Activated CD4-positive, CD25-positive, alpha-beta regulatory T cell treated with anti-CD3 and anti-CD28 coated beads, Interleukin-2, amount 50 U/mL, for 72 hours (primary cell): ENCODE data around the gene CARMIL3.
A peak's percentile ranks its signal among the peaks of the same experiment; 100 is the strongest.
"Not testable (repeated sequence)": the region's sequence is repeated elsewhere in the genome, so short reads cannot be mapped to it uniquely, and the experiment has no call there.

Source experiments
- DNase-seq: peaks from one replicate; pipeline ENCODE4 v3.0.0; 2021

Gene CARMIL3

GRCh38 chr14:24098927-24099813, 47.4 kb downstream of the CARMIL3 start:
- DNase-seq, result no peak

- DNase-seq, result no peak
Measured at GRCh38 chr14:24100197-24100981, 48.6 kb downstream of the CARMIL3 start.

GRCh38 chr14:24100982-24101494, 49.2 kb downstream of the CARMIL3 start:
- no peak for DNase-seq

GRCh38 chr14:24102357-24103048, 50.7 kb downstream of the CARMIL3 start:
- no peak for DNase-seq

DNA sequence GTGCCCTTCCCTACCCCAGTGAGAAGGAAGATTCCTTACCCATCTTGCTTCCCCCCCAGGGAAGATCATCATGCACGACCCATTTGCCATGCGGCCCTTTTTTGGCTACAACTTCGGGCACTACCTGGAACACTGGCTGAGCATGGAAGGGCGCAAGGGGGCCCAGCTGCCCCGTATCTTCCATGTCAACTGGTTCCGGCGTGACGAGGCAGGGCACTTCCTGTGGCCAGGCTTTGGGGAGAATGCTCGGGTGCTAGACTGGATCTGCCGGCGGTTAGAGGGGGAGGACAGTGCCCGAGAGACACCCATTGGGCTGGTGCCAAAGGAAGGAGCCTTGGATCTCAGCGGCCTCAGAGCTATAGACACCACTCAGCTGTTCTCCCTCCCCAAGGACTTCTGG, 51.6 kb downstream of the CARMIL3 start:
- DNase-seq, result no peak

DNA sequence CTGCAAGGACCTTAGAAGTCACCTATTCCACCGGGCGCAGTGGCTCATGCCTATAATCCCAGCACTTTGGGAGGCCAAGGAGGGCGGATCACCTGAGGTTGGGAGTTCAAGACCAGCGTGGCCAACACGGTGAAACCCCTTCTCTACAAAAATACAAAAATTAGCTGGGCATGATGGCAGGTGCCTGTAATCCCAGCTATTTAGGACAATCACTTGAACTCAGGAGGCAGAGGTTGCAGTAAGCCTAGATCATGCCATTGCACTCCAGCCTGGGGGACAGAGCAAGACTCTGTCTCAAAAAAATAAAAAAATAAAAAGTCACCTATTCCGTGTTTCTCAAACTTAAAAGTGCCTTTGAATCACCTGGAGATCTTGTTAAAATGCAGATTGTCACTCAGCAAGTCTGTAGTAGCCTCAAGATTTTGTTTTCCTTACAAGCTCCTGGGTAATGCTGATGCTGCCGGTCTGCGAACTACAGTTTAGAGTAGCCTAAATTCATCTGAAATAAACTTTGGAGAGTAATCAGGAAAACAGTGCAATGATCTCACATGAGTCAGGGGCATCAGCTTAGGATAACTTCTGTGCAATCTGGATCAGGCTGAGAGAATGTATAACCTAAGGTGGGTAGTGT, 53.9 kb downstream of the CARMIL3 start:
- not testable (repeated sequence) for DNase-seq

DNA sequence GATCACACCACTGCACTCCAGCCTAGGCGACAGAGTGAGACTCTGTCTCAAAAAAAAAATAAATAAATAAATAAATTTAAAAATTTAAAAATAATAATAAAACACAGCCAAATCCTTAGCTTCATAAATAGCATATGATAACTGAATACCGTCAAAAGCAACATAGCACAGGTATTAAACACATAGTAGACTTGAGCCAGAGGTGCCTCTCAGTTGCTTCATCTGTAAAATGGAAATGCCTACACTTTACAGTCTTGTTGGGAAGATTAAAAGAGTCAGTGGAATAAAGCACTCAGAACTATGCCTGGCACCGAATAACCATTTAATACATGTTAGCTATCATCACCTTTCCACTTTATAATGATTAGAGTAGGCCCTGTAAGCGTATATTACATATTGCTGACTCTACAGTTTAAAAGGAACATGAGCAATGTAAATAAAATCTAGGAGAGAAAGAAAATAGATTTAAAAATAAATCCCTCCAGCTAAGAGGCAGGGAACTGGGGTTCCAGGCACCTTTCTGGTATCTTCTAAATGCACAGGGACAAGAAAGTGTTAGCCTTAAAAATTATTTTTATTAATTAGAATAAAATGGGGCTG, 55.0 kb downstream of the CARMIL3 start:
- no peak for DNase-seq

DNA sequence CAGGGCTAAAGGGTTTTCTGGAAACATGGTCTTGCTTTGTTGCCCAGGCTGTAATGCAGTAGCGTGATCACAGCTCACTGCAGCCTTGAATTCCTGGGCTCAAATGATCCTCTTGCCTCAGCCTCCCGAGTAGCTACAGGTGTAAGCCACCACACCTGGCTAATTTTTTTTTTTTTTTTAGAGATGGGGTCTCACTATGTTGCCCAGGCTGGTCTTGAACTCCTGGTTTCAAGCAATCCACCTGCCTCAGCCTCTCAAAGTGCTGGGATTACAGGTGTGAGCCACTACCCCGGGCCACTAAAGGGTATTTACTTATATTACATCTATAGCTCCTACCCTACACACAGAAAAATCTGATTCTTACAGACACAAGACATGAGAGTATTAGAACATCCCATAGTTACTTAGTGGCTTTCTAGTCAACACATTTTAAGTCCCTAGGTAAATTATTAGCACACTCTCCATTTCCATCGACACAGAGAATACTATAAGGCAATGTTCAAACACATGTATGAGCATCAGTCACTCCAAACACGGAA, 56.6 kb downstream of the CARMIL3 start:
- DNase-seq, result no peak

DNA sequence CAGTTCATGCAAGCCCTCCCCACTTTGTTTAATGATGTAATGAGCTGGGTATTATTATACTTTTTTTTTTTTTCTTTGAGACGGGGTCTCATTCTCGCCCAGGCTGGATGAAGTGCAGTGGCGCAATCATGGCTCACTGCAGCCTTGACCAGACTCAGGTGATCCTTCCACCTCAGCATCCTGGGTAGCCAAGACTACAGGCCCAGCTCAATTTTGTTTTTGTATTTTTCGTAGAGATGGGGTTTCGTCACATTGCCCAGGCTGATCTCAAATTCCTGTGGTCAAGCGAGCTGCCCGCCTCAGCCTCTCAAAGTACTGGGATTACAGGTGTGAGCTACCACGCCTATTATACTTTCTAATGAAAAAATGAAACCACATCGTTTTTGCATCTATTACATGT, 58.3 kb downstream of the CARMIL3 start:
- DNase-seq, result no peak

DNA sequence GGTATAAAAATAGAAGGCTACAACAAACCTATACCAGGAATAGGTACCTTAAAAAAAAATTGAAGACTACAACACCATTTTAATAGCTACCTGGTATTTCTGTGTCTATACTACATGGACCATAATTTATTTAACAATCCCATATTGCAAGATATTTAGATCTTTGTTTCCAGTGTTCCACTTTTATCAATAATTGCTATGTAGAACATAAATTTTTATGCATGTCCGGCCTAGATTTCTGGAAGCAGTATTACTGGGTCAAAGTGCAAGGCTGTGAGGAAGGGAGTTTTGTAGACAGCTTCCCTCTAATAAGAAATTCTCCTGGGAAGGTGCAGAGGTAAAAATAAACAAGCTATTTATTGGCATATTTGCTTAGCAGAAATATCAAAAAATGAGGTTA, 58.7 kb downstream of the CARMIL3 start:
- no peak for DNase-seq

DNA sequence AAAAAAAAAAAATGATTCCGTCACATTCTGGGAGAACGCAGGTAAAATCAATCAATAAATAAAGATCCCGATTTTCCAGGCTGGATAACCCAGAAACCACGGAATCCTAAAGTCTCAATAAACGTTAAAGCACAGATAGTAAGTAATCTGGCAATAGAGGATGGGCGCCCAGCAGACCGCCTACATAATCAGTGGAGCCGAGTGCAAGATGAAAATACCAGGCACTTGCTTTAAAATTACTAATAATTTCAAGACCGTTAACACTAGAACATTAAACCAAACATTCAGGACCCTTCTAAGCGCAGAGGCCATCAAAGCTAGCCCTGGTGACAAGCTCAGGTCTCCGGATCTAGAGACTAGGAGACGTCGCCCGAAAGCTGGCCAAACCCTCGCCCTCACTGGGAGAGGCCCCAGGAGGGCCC, 61.6 kb downstream of the CARMIL3 start:
- DNase-seq, result no peak

DNA sequence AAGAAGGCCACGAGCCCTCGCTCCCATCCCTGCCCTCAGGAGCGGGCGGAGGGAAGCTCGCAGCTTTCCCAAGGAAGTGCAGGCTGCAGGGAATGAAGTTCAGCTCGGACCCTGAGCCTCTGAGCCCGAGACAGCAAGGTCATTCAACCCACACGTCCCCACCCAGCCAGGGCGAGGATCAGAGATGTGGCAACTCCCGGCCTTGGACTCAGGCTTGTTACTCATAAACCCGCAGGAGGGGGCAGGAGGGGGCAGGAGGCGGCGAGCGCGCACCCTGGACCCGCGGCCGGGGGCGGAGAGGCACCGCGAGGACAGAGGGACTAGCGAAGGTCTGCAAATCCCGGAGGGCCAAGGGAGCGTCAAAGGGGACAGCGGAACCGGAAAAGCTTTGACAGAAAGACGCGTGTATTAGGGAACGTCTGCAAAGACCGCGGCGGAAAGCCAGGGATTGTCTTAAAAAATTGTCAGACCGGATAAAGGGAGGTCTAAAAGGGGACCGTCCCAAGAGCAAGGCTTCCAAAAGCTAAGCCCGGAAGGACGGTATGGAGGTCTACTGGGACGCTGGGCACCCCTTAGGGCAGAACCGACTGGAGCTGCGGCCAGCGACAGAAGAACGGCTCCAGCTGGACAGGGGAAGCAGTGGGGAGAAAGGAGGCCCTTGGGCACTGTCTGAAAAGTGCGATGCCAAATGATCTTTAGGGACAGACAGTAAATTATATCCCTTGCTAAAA, 62.2 kb downstream of the CARMIL3 start:
- peak; percentile 72 for DNase-seq

DNA sequence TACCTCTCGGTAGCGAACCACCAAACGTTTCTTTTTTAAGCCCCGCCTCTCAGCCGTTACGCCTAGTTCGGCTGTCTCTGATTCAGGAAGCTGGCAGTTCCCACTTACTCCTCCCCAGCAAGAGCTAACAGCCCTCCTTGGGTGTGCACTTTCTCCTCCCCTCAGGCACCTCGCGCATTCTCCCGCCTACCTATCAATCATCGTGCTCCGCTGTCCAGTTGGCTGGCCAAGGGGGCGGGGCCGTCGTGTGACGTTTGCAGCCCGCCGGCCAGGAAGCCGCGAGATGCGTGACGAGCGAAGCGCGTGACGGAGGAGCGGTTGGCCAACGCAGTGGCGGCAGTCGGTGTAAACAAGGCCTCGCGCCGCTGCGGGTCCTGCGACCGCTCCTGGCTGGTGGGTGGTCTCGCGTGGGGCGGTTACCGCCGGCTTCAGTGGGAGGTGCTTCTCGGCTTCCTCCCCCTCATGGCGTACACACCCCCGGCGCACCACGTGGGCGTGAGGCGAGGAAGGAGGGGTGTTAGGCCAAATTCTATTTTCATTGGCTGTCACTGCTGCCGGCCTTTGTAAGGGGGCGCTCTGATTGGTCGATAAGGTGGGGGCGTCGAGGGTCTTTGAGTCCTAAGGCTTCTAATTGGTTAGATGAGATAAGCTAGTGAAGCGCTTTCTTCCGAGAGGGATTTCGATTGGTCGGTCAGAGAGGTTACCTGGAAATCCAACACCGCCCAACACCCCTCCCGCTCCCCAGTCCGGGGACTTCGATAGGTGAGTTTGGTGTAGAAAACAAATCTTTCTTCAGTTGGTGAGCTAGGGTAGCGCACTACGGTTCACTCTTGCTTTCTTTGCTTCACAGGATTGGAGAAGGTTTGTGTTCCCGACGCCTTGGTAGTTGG, 63.0 kb downstream of the CARMIL3 start, which contains the start of the genes DCAF11 and NRL:
TSS of gene DCAF11 (plus strand) at position 246 of the 890 bp plus-strand sequence. CDS start 818 bp downstream, outside the sequence.
TSS of gene NRL (minus strand) at position 418 of the 890 bp plus-strand sequence. CDS start 32,101 bp downstream, outside the sequence.
- peak; percentile 97 for DNase-seq

DNA sequence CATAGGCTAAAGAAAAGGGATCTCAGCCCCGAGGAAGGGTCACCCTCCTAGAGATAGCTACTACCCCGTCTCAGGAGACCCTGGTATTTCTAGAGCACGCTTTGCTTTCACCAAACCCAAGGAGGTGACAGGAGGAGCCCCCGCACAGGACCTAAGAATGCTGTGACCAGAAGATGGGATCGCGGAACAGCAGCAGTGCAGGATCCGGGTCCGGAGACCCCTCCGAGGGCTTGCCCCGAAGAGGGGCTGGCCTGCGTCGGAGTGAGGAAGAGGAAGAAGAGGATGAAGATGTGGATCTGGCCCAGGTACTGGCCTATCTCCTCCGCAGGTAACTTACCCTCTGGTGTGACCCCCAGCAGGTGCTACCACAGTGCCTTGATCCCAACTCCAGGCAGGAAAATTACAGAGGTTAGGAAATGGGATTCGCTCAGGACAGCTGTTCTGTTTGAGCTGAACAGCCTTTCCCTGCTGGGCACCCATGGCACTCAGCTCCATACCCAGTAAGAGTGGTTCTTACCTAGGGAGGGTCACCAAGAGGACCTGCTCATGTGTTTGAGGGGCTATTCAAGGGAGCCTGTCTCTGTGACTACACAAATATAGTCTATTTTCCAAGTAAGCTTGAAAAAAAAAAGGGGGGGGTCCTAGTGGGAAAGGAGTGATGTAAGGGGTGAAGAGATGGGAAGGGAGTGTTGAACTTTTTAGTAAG, 63.8 kb downstream of the CARMIL3 start:
- no peak for DNase-seq

DNA sequence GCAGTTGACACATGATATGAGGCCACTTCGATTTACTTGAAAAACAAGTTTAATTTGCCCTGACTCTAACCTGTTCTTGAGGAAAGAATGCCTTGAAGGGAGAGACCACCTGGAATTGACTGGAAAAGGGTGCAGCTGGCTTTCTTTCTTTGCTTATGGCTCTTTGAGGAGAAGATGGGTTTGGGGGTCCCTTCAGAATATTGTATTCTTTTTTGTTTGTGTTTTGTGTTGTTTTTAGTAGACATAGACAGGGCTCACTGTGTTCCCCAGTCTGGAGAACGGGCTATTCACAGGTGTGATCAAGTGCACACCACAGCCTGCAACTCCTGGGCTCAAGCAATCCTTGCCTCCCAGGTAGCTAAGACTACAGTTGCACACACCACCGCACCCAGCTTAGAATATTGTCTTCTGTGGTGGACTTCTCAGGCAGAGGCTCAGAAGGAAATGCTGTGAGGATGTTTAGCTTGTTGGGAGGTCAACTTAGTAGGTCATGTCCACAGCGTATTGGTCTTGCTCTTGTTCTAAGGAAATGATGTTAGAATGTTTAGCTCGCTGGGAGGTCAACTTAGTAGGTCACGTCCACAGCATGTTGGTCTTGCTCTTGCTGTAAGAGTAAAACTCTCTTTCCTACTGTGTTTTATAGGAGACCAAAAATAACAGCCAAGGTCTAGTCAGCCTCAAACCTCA, 64.5 kb downstream of the CARMIL3 start:
- DNase-seq, result no peak

DNA sequence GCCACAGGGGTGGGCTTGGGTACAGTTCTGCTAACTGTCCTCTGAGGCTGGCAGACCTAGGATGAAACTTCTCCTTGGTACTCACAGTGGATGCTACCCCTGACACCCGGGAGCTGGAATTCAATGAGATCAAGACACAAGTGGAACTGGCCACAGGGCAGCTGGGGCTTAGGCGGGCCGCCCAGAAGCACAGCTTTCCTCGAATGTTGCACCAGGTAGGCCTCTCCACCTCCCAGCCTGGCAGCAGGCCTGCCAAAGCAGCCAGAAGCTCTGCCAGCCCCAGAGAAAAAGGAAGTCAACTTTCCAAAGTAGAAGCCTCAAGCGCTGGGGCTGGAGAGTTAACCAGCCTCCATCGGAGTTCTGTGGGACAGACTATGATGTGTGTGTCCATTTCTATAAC, 65.4 kb downstream of the CARMIL3 start:
- DNase-seq, result no peak
